Suprapubic skin (tissue), 4 donors: Measurements from ENCODE around the gene HSD11B2. TPM values are rescaled to one million over a fixed set of nuclear protein-coding genes. Genes with fewer than 3 reads are reported as not detected.

Experiments
- DNase-seq, 2 donors: peaks; one replicate each; pipeline ENCODE4 v3.0.0-alpha.2; 2019; ENCODE audit warnings: low spot score in 2 of 2
- H3K27ac ChIP-seq: fragments of 200-600 bp; sonication (generic); one replicate; pipeline ENCODE4 v1.5.1; 2019
- H3K27me3 ChIP-seq: fragments of 200-600 bp; sonication (generic); one replicate; pipeline ENCODE4 v1.5.1; 2019
- H3K36me3 ChIP-seq: fragments of 200-600 bp; sonication (generic); one replicate; pipeline ENCODE4 v1.5.1; 2019
- H3K4me1 ChIP-seq: fragments of 200-600 bp; sonication (generic); one replicate; pipeline ENCODE4 v1.5.1; 2019
- H3K4me3 ChIP-seq: fragments of 200-600 bp; sonication (generic); one replicate; pipeline ENCODE4 v1.5.1; 2019; ENCODE audit warnings: mild to moderate bottlenecking
- H3K9me3 ChIP-seq: fragments of 200-600 bp; sonication (generic); one replicate; pipeline ENCODE4 v1.5.1; 2019
- CTCF ChIP-seq, 2 donors: fragments of 200-600 bp in 1 of 2; fragments of 450-650 bp in 1 of 2; sonication (generic) in 1 of 2; IDR thresholded peaks; one replicate each; pipeline ENCODE4 v1.5.1; 2016 to 2019; ENCODE audit warnings: antibody characterized with exemption in 2 of 2, mild to moderate bottlenecking in 1 of 2, moderate library complexity in 1 of 2
- EP300 ChIP-seq: sonication (generic); formaldehyde crosslinking; IDR thresholded peaks from one replicate; pipeline ENCODE4 v1.6.1; 2017; ENCODE audit warnings: antibody characterized with exemption
- POLR2A ChIP-seq, 2 donors: fragments of 450-650 bp; IDR thresholded peaks; one replicate each; pipeline ENCODE4 v1.6.1; 2017; ENCODE audit warnings: antibody characterized with exemption in 2 of 2, mild to moderate bottlenecking in 2 of 2, moderate library complexity in 2 of 2
- POLR2AphosphoS5 ChIP-seq, 3 donors: sonication (generic); formaldehyde crosslinking; IDR thresholded peaks; one replicate each; pipeline ENCODE4 v1.6.1; 2017; ENCODE audit warnings: antibody characterized with exemption in 3 of 3
- WGBS: methylation state at CpG from one replicate; pipeline ENCODE4 v1.1.5; 2018; 5-methylcytosine and 5-hydroxymethylcytosine counted together
- total RNA-seq, 4 donors: library from RNA; depleted of rRNA; stranded (reverse); fragments of >200 nt; gene quantifications; one replicate each; pipeline ENCODE4 v1.1.0, GENCODE V29; 2016

The HSD11B2 gene
- total RNA-seq, 4 donors from 2014 or later = 45.6 to 164 (median 69.1) TPM

GRCh38 chr16:67419931-67420330, 11.0 kb upstream of the HSD11B2 start:
- H3K27ac ChIP-seq = no peak overlapping the region

GRCh38 chr16:67421030-67421429, 9.9 kb upstream of the HSD11B2 start:
- H3K4me1 ChIP-seq = peaks cover 29% of the 10 kb centered on the region
- no peak for TF ChIP-seq POLR2AphosphoS5 (IDR thresholded peaks at IDR 0.05)
- TF ChIP-seq EP300 = no peak
- no peak for TF ChIP-seq POLR2A (IDR thresholded peaks at IDR 0.05)
- no peak for TF ChIP-seq CTCF (IDR thresholded peaks at IDR 0.05)
- no peaks in the 10 kb centered on the region for H3K9me3 ChIP-seq
- 50% methylated on average over 4 of the region's 4 CpGs for WGBS
- H3K27ac ChIP-seq = no peak overlapping the region
- DNase-seq = no peak
- no peak overlapping the region for H3K4me3 ChIP-seq
- H3K27me3 ChIP-seq = no peaks in the 10 kb centered on the region
- H3K36me3 ChIP-seq = no peaks in the 10 kb centered on the region

More at GRCh38 chr16:67419931-67420330, 11.0 kb upstream of the HSD11B2 start:
- TF ChIP-seq CTCF (IDR thresholded peaks at IDR 0.05) (no peak), POLR2AphosphoS5 (IDR thresholded peaks at IDR 0.05) (no peak), POLR2A (IDR thresholded peaks at IDR 0.05) (no peak), EP300 (no peak)
- H3K36me3 ChIP-seq = no peaks in the 10 kb centered on the region
- H3K4me3 ChIP-seq = no peak overlapping the region
- H3K9me3 ChIP-seq = no peaks in the 10 kb centered on the region
- peaks cover 35% of the 10 kb centered on the region for H3K4me1 ChIP-seq
- WGBS = 76% methylated on average over 3 of the region's 3 CpGs
- no peak for DNase-seq
- H3K27me3 ChIP-seq = no peaks in the 10 kb centered on the region

GRCh38 chr16:67423015-67423414, 7.9 kb upstream of the HSD11B2 start:
- Histone ChIP-seq H3K4me1 (peaks cover 21% of the 10 kb centered on the region), H3K27me3 (no peaks in the 10 kb centered on the region), H3K9me3 (no peaks in the 10 kb centered on the region), H3K4me3 (no peak overlapping the region), H3K27ac (no peak overlapping the region), H3K36me3 (no peaks in the 10 kb centered on the region)
- no peak for DNase-seq
- TF ChIP-seq POLR2A (IDR thresholded peaks at IDR 0.05) (no peak), EP300 (no peak), CTCF (IDR thresholded peaks at IDR 0.05) (no peak), POLR2AphosphoS5 (IDR thresholded peaks at IDR 0.05) (no peak)
- WGBS = 88% methylated on average over 5 of the region's 5 CpGs

GRCh38 chr16:67423611-67424260, 7.2 kb upstream of the HSD11B2 start:
- Histone ChIP-seq H3K4me1 (peaks cover 28% of the 10 kb centered on the region), H3K4me3 (no peak overlapping the region), H3K27ac (no peak overlapping the region), H3K36me3 (no peaks in the 10 kb centered on the region), H3K9me3 (no peaks in the 10 kb centered on the region), H3K27me3 (no peaks in the 10 kb centered on the region)
- DNase-seq = no peak
- 50% methylated on average over 9 of the region's 9 CpGs for WGBS
- no peak for TF ChIP-seq CTCF (IDR thresholded peaks at IDR 0.05)
- no peak for TF ChIP-seq POLR2A (IDR thresholded peaks at IDR 0.05)
- TF ChIP-seq POLR2AphosphoS5 (IDR thresholded peaks at IDR 0.05) = no peak
- no peak for TF ChIP-seq EP300

GRCh38 chr16:67424261-67424615, 6.7 kb upstream of the HSD11B2 start:
- Histone ChIP-seq H3K36me3 (no peaks in the 10 kb centered on the region), H3K4me3 (no peak overlapping the region), H3K27me3 (no peaks in the 10 kb centered on the region), H3K4me1 (peaks cover 33% of the 10 kb centered on the region), H3K27ac (no peak overlapping the region), H3K9me3 (no peaks in the 10 kb centered on the region)
- 60% methylated on average over 5 of the region's 5 CpGs for WGBS
- TF ChIP-seq POLR2AphosphoS5 (IDR thresholded peaks at IDR 0.05) (no peak), EP300 (no peak), CTCF (IDR thresholded peaks at IDR 0.05) (no peak), POLR2A (IDR thresholded peaks at IDR 0.05) (no peak)
- DNase-seq = no peak
